ENCODE measurements around the gene SSNA1. TPM values are rescaled to one million over a fixed set of nuclear protein-coding genes. Genes with fewer than 3 reads are reported as not detected.

The SSNA1 gene
- total RNA-seq, 1 donor from 2014 or later = 40.9 TPM

DNA sequence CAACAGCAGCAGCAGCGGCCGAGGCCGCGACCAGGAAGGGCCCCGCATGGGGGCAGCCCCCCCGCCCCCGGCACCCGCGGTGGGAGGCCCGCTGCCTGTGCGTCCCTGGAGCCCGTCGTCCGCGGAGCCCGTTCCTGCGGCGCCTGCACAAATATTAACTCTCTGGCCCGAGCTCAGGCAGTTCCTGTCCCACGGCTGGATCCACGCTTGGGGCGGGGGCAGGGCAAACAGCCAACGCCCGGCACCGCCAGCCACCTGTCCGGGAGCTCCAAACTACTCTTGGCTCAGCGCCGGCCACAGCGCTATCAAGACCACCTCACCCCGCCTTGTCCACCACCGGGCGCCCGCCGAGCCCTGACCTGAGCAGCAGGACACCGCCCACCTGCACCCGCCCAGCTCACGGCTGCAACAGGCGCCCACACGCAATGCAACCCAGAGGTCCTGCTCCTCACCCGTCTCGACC, 18.5 kb upstream of the SSNA1 start, which contains the start of gene LRRC26:
Gene LRRC26, minus strand, starts transcription at position 156 of the 463 bp plus-strand sequence. Its CDS starts 108 bp downstream, at position 48.
- TF ChIP-seq, protein P1, sequence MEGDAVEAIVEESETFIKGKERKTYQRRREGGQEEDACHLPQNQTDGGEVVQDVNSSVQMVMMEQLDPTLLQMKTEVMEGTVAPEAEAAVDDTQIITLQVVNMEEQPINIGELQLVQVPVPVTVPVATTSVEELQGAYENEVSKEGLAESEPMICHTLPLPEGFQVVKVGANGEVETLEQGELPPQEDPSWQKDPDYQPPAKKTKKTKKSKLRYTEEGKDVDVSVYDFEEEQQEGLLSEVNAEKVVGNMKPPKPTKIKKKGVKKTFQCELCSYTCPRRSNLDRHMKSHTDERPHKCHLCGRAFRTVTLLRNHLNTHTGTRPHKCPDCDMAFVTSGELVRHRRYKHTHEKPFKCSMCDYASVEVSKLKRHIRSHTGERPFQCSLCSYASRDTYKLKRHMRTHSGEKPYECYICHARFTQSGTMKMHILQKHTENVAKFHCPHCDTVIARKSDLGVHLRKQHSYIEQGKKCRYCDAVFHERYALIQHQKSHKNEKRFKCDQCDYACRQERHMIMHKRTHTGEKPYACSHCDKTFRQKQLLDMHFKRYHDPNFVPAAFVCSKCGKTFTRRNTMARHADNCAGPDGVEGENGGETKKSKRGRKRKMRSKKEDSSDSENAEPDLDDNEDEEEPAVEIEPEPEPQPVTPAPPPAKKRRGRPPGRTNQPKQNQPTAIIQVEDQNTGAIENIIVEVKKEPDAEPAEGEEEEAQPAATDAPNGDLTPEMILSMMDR (IDR thresholded peaks at IDR 0.05; ENCODE audit: unreplicated experiment) = no peak
- no peaks in the 10 kb centered on the region for H3K36me3 Mint-ChIP-seq
- DNase-seq (ENCODE audit: low spot score in 2 of 2, unreplicated experiment in 2 of 2) = no peak
- H3K4me1 Mint-ChIP-seq = peaks cover 1% of the 10 kb centered on the region
- no peak within 1 kb of the TSS for H3K27ac Mint-ChIP-seq
- H3K4me3 Mint-ChIP-seq = peak within 1 kb of the TSS; percentile 57
- no peaks in the 10 kb centered on the region for H3K9me3 Mint-ChIP-seq
- peaks cover 86% of the 10 kb centered on the region for H3K27me3 Mint-ChIP-seq (ENCODE audit: low read depth)

DNA sequence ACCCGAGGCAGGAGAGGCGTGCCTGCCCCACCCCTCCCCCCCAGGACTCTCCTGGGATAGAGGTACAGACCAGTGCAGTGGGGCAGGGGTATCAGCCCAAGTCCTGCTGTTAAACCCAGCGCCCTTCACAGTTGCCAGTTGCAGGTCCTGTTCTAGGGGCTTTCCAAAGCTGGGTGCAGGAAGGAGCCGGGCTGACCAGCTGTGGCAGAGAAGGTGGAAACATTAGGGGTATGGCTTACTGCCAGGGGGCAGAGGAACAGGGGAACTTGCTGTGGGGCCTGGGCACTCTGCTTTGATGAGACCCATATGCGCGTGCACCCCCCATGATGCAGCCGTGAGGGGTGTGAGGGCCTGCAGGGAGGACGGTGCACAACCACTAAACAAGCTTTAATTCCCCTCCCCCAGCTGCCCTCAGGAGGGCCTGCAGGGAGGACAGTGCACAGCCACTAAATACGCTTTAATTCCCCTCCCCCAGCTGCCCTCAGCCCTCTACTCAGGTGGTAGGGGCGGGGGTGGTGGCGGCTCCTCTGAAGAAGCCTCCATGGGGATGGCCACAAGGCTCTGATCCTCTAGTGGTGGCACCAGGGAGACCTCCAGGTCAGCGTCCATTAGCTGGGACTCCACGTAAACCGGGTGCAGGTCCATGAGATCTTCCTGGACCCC, 17.9 kb upstream of the SSNA1 start:
- Mint-ChIP-seq H3K27me3 (ENCODE audit: low read depth) (peaks cover 86% of the 10 kb centered on the region), H3K27ac (no peak overlapping the region), H3K4me1 (peaks cover 1% of the 10 kb centered on the region), H3K4me3 (no peak overlapping the region), H3K36me3 (no peaks in the 10 kb centered on the region), H3K9me3 (no peaks in the 10 kb centered on the region)
- TF ChIP-seq, protein P1 (IDR thresholded peaks at IDR 0.05; ENCODE audit: unreplicated experiment) = no peak
- DNase-seq (ENCODE audit: low spot score in 2 of 2, unreplicated experiment in 2 of 2) = no peak

DNA sequence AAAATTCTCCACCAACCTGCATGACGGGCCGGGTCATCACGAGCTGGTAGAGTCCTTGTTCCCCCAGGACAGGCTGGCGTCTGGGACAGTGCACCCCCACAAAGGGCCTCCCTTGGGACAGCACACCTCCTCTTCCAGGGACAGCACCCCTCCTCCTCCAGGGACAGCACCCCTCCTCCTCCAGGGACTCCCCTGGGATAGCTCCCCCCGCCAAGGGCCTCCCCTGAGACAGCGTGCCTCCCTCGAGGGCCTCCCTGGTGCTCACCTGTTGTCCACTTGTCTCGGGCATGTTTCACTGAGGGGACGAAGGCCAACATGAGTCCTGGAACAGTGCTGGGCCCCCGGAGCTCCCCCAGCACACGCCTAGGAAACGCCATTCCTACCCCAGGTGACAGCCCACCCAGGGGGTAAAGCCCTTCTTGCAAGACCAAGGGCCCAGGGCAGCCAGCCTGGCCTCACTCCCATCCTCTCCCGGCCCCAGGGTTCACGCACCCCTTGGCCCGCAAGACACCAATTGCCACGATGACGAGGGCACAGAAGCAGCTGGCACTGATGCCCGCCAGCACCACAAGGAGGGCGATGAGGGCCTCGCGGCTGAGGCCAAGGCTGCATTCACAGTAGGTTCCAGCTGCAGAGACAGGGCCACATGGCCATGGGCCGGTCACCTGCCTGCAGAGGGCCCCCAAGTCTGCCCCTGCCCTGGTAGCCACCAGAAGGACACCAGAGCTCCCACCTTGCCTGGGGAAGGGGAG, 17.2 kb upstream of the SSNA1 start:
- H3K4me3 Mint-ChIP-seq = no peak overlapping the region
- peaks cover 86% of the 10 kb centered on the region for H3K27me3 Mint-ChIP-seq (ENCODE audit: low read depth)
- peaks cover 1% of the 10 kb centered on the region for H3K4me1 Mint-ChIP-seq
- no peaks in the 10 kb centered on the region for H3K9me3 Mint-ChIP-seq
- no peaks in the 10 kb centered on the region for H3K36me3 Mint-ChIP-seq
- DNase-seq (ENCODE audit: low spot score in 2 of 2, unreplicated experiment in 2 of 2) = no peak
- no peak overlapping the region for H3K27ac Mint-ChIP-seq
- TF ChIP-seq, protein P1 (IDR thresholded peaks at IDR 0.05; ENCODE audit: unreplicated experiment) = no peak

DNA sequence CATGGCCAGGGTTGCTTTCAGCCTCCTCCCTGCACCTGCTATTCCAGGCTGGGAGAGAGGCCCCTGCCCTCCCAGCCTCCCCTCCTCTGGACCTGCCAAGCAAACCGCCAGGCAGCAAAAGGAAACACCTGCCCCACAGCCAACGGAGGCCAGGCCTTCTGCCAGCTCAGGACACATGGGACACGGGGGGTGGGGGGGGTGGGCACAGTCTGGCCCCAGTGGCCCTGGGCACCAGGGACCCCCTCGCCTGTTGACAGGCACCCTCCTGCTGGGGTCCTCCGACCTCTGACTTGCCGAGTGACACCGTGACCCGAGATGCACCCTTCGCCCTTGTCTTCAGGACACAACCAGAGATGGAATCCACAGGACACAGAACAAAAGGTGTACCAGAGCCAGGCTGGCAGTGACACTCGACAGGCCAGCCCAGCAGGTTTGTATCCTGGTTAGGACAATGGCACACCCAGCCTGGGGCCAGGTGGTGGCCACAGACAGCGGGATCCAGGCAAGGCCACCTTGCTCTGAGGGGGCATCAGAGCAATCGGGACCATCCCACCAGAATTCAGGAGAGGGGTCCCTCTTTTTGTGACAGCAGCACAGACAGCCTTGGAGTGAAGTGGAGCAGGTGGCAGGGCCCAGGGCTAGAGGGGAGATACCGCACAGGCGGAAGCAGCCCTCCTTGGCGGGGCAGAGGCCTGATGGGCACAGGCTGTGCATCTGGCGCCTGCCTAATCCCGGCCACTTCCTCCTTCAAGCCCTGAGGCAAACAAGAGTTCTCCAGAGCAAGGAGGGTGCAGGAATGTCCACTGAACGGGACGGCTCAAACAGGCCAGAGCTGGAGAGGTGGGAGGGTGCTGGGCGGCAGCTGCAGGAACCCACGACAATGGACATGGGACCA, 15.3 kb upstream of the SSNA1 start:
- no peak overlapping the region for H3K4me3 Mint-ChIP-seq
- H3K27ac Mint-ChIP-seq = no peak overlapping the region

More for the DNA sequence above, 15.3 kb upstream of the SSNA1 start:
- TF ChIP-seq, protein P1 (IDR thresholded peaks at IDR 0.05; ENCODE audit: unreplicated experiment) = no peak
- DNase-seq (ENCODE audit: low spot score in 2 of 2, unreplicated experiment in 2 of 2) = no peak
- Mint-ChIP-seq H3K36me3 (peaks cover 5% of the 10 kb centered on the region), H3K9me3 (no peaks in the 10 kb centered on the region), H3K4me1 (peaks cover 1% of the 10 kb centered on the region), H3K27me3 (ENCODE audit: low read depth) (peaks cover 74% of the 10 kb centered on the region)

All from mesothelial cell of epicardium (in vitro differentiated cells).